ENCODE measurements around the gene SH2D4B.
A peak's percentile ranks its signal among the peaks of the same experiment; 100 is the strongest.

SH2D4B gene

GRCh38 chr10:80660266-80660665 is 122.6 kb downstream of the SH2D4B start:
- no peak for TF ChIP-seq CTCF (conservative IDR thresholded peaks at IDR 0.05; ENCODE audit: low read depth, low read length)
- no peak for DNase-seq (ENCODE audit: low read depth)
- no peak overlapping the region for H3K4me3 ChIP-seq (ENCODE audit: low read length)

GRCh38 chr10:80660736-80661135 is 123.0 kb downstream of the SH2D4B start:
- H3K4me3 ChIP-seq (ENCODE audit: low read length), result no peak overlapping the region
- TF ChIP-seq CTCF (conservative IDR thresholded peaks at IDR 0.05; ENCODE audit: low read depth, low read length), result no peak
- DNase-seq (ENCODE audit: low read depth), result no peak

GRCh38 chr10:80661526-80661925 is 123.8 kb downstream of the SH2D4B start:
- DNase-seq (ENCODE audit: low read depth), result no peak
- H3K4me3 ChIP-seq (ENCODE audit: low read length), result no peak overlapping the region
- no peak for TF ChIP-seq CTCF (conservative IDR thresholded peaks at IDR 0.05; ENCODE audit: low read depth, low read length)

GRCh38 chr10:80662429-80663261 is 124.9 kb downstream of the SH2D4B start:
- TF ChIP-seq CTCF (conservative IDR thresholded peaks at IDR 0.05; ENCODE audit: low read depth, low read length), result peak; percentile 83
- peak; percentile 62 for DNase-seq (ENCODE audit: low read depth)
- H3K4me3 ChIP-seq (ENCODE audit: low read length), result peak overlapping the region; percentile 28

- TF ChIP-seq CTCF (conservative IDR thresholded peaks at IDR 0.05; ENCODE audit: low read depth, low read length), result peak; percentile 98
- DNase-seq (ENCODE audit: low read depth), result no peak
- no peak overlapping the region for H3K4me3 ChIP-seq (ENCODE audit: low read length)
Measured at GRCh38 chr10:80664071-80664680, 126.5 kb downstream of the SH2D4B start.

- no peak overlapping the region for H3K4me3 ChIP-seq (ENCODE audit: low read length)
- DNase-seq (ENCODE audit: low read depth), result no peak
- no peak for TF ChIP-seq CTCF (conservative IDR thresholded peaks at IDR 0.05; ENCODE audit: low read depth, low read length)
Measured at GRCh38 chr10:80669485-80669884, 131.8 kb downstream of the SH2D4B start.

- no peak overlapping the region for H3K4me3 ChIP-seq (ENCODE audit: low read length)
- no peak for TF ChIP-seq CTCF (conservative IDR thresholded peaks at IDR 0.05; ENCODE audit: low read depth, low read length)
- no peak for DNase-seq (ENCODE audit: low read depth)
Measured at GRCh38 chr10:80670774-80671173, 133.1 kb downstream of the SH2D4B start.
